Upper lobe of left lung (tissue), 4 donors: ENCODE data around the gene KRT74.

Source experiments
- EP300 ChIP-seq, 4 donors: sonication (generic); formaldehyde crosslinking; IDR thresholded peaks; one replicate each; pipeline ENCODE4 v1.5.1; 2017; ENCODE audit warnings: antibody characterized with exemption in 4 of 4, control low read depth in 2 of 4
- POLR2A ChIP-seq, 4 donors: fragments of 450-650 bp; IDR thresholded peaks; one replicate each; pipeline ENCODE4 v1.5.1; 2016 to 2017; ENCODE audit warnings: antibody characterized with exemption in 4 of 4, mild to moderate bottlenecking in 2 of 4
- POLR2AphosphoS5 ChIP-seq, 2 donors: sonication (generic); formaldehyde crosslinking; IDR thresholded peaks; one replicate each; pipeline ENCODE4 v1.5.1; 2017; ENCODE audit warnings: antibody characterized with exemption in 2 of 2
- TF ChIP-seq, protein P1 (sequence below), 6 experiments: fragments of 450-650 bp in 4 of 6; fragments of 200-600 bp in 2 of 6; sonication (generic) in 2 of 6; IDR thresholded peaks; one replicate each; pipeline ENCODE4 v1.5.1; 2016 to 2019; ENCODE audit warnings: antibody characterized with exemption in 6 of 6

DNA sequence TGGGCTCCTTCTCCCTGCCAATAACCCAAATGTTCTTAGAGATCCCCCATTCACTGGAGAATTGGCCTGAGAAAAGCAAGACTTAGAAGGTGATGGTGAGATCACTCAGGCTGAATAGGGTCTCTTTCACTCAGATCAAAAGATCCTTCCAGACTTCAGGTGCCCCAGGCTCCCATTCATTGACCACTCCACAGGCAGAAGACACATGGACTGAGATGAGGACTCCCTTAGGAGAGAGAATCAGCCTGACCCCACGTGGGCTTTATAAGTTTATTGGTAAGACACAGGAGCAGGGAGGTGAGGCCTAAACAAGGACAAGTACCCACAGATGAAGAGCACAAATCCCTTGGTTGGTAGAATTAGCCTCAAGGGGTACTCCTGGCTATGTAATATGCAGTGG, 33.7 kb upstream of the KRT74 start:
- TF ChIP-seq POLR2A (IDR thresholded peaks at IDR 0.05) = no peak
- TF ChIP-seq, protein P1, sequence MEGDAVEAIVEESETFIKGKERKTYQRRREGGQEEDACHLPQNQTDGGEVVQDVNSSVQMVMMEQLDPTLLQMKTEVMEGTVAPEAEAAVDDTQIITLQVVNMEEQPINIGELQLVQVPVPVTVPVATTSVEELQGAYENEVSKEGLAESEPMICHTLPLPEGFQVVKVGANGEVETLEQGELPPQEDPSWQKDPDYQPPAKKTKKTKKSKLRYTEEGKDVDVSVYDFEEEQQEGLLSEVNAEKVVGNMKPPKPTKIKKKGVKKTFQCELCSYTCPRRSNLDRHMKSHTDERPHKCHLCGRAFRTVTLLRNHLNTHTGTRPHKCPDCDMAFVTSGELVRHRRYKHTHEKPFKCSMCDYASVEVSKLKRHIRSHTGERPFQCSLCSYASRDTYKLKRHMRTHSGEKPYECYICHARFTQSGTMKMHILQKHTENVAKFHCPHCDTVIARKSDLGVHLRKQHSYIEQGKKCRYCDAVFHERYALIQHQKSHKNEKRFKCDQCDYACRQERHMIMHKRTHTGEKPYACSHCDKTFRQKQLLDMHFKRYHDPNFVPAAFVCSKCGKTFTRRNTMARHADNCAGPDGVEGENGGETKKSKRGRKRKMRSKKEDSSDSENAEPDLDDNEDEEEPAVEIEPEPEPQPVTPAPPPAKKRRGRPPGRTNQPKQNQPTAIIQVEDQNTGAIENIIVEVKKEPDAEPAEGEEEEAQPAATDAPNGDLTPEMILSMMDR (IDR thresholded peaks at IDR 0.05) = no peak
- no peak for TF ChIP-seq POLR2AphosphoS5 (IDR thresholded peaks at IDR 0.05)
- no peak for TF ChIP-seq EP300 (IDR thresholded peaks at IDR 0.05)
